ENCODE results near the gene PTPN20.
"Not testable (repeated sequence)": the region's sequence is repeated elsewhere in the genome, so short reads cannot be mapped to it uniquely, and the experiment has no call there.

The PTPN20 gene

GRCh38 chr10:46906359-46906758 lies 4.9 kb upstream of the PTPN20 start:
- H3K4me1 ChIP-seq (ENCODE audit: control insufficient read depth, insufficient read depth, low read length); H3K27ac ChIP-seq (ENCODE audit: insufficient read depth, low read depth, low read length, poor library complexity, severe bottlenecking); H3K36me3 ChIP-seq (ENCODE audit: control insufficient read depth, insufficient read depth, low read length); H3K4me3 ChIP-seq (ENCODE audit: insufficient read depth, low read depth, low read length); H3K9me3 ChIP-seq (ENCODE audit: control insufficient read depth, low read length); H3K27me3 ChIP-seq (ENCODE audit: control insufficient read depth, insufficient read depth, low read length, poor library complexity, severe bottlenecking): not testable (repeated sequence)
- WGBS, 2 experiments, result 94 to 100% methylated on average over 4 to 7 of the region's 7 CpGs

- not testable (repeated sequence) for H3K4me3 ChIP-seq (ENCODE audit: insufficient read depth, low read depth, low read length); H3K9me3 ChIP-seq (ENCODE audit: control insufficient read depth, low read length); H3K4me1 ChIP-seq (ENCODE audit: control insufficient read depth, insufficient read depth, low read length); H3K36me3 ChIP-seq (ENCODE audit: control insufficient read depth, insufficient read depth, low read length); H3K27ac ChIP-seq (ENCODE audit: insufficient read depth, low read depth, low read length, poor library complexity, severe bottlenecking); H3K27me3 ChIP-seq (ENCODE audit: control insufficient read depth, insufficient read depth, low read length, poor library complexity, severe bottlenecking)
- WGBS, 2 experiments, result no CpG with 5 or more reads among the region's 10 CpGs
Measured at GRCh38 chr10:46907185-46908117, 3.8 kb upstream of the PTPN20 start.

GRCh38 chr10:46922498-46922897 lies 11.3 kb downstream of the PTPN20 start:
- H3K9me3 ChIP-seq (ENCODE audit: control insufficient read depth, low read length); H3K27me3 ChIP-seq (ENCODE audit: control insufficient read depth, insufficient read depth, low read length, poor library complexity, severe bottlenecking); H3K4me1 ChIP-seq (ENCODE audit: control insufficient read depth, insufficient read depth, low read length); H3K4me3 ChIP-seq (ENCODE audit: insufficient read depth, low read depth, low read length); H3K27ac ChIP-seq (ENCODE audit: insufficient read depth, low read depth, low read length, poor library complexity, severe bottlenecking); H3K36me3 ChIP-seq (ENCODE audit: control insufficient read depth, insufficient read depth, low read length): not testable (repeated sequence)
- WGBS, 2 experiments, result 67 to 93% methylated on average over 1 of the region's 2 CpGs

GRCh38 chr10:46925156-46925555 lies 13.9 kb downstream of the PTPN20 start:
- H3K27ac ChIP-seq (ENCODE audit: insufficient read depth, low read depth, low read length, poor library complexity, severe bottlenecking); H3K4me1 ChIP-seq (ENCODE audit: control insufficient read depth, insufficient read depth, low read length); H3K27me3 ChIP-seq (ENCODE audit: control insufficient read depth, insufficient read depth, low read length, poor library complexity, severe bottlenecking); H3K36me3 ChIP-seq (ENCODE audit: control insufficient read depth, insufficient read depth, low read length); H3K4me3 ChIP-seq (ENCODE audit: insufficient read depth, low read depth, low read length); H3K9me3 ChIP-seq (ENCODE audit: control insufficient read depth, low read length): not testable (repeated sequence)
- WGBS, 2 experiments, result no CpG with 5 or more reads among the region's 2 CpGs

- not testable (repeated sequence) for H3K27ac ChIP-seq (ENCODE audit: insufficient read depth, low read depth, low read length, poor library complexity, severe bottlenecking); H3K36me3 ChIP-seq (ENCODE audit: control insufficient read depth, insufficient read depth, low read length); H3K4me1 ChIP-seq (ENCODE audit: control insufficient read depth, insufficient read depth, low read length); H3K4me3 ChIP-seq (ENCODE audit: insufficient read depth, low read depth, low read length); H3K9me3 ChIP-seq (ENCODE audit: control insufficient read depth, low read length); H3K27me3 ChIP-seq (ENCODE audit: control insufficient read depth, insufficient read depth, low read length, poor library complexity, severe bottlenecking)
- WGBS, 2 experiments, result 24 to 37% methylated on average over 2 of the region's 2 CpGs
Measured at GRCh38 chr10:46925853-46926252, 14.6 kb downstream of the PTPN20 start.

- not testable (repeated sequence) for H3K36me3 ChIP-seq (ENCODE audit: control insufficient read depth, insufficient read depth, low read length); H3K27me3 ChIP-seq (ENCODE audit: control insufficient read depth, insufficient read depth, low read length, poor library complexity, severe bottlenecking); H3K4me1 ChIP-seq (ENCODE audit: control insufficient read depth, insufficient read depth, low read length); H3K9me3 ChIP-seq (ENCODE audit: control insufficient read depth, low read length); H3K27ac ChIP-seq (ENCODE audit: insufficient read depth, low read depth, low read length, poor library complexity, severe bottlenecking); H3K4me3 ChIP-seq (ENCODE audit: insufficient read depth, low read depth, low read length)
Measured at GRCh38 chr10:46928810-46929209, 17.6 kb downstream of the PTPN20 start.

GRCh38 chr10:46932383-46932782 lies 21.2 kb downstream of the PTPN20 start:
- not testable (repeated sequence) for H3K9me3 ChIP-seq (ENCODE audit: control insufficient read depth, low read length); H3K4me1 ChIP-seq (ENCODE audit: control insufficient read depth, insufficient read depth, low read length); H3K27me3 ChIP-seq (ENCODE audit: control insufficient read depth, insufficient read depth, low read length, poor library complexity, severe bottlenecking); H3K27ac ChIP-seq (ENCODE audit: insufficient read depth, low read depth, low read length, poor library complexity, severe bottlenecking); H3K4me3 ChIP-seq (ENCODE audit: insufficient read depth, low read depth, low read length); H3K36me3 ChIP-seq (ENCODE audit: control insufficient read depth, insufficient read depth, low read length)
- WGBS, 2 experiments, result no CpG with 5 or more reads among the region's 1 CpG

- H3K4me1 ChIP-seq (ENCODE audit: control insufficient read depth, insufficient read depth, low read length); H3K9me3 ChIP-seq (ENCODE audit: control insufficient read depth, low read length); H3K27ac ChIP-seq (ENCODE audit: insufficient read depth, low read depth, low read length, poor library complexity, severe bottlenecking); H3K36me3 ChIP-seq (ENCODE audit: control insufficient read depth, insufficient read depth, low read length); H3K4me3 ChIP-seq (ENCODE audit: insufficient read depth, low read depth, low read length); H3K27me3 ChIP-seq (ENCODE audit: control insufficient read depth, insufficient read depth, low read length, poor library complexity, severe bottlenecking): not testable (repeated sequence)
- WGBS, 2 experiments, result no CpG with 5 or more reads among the region's 1 CpG
Measured at GRCh38 chr10:46941091-46941490, 29.9 kb downstream of the PTPN20 start.

- H3K36me3 ChIP-seq (ENCODE audit: control insufficient read depth, insufficient read depth, low read length), result not testable (repeated sequence)
- WGBS, 2 experiments, result 61 to 71% methylated on average over 3 to 4 of the region's 5 CpGs
Measured at GRCh38 chr10:46948687-46949518, 37.7 kb downstream of the PTPN20 start.

GRCh38 chr10:46952540-46952939 lies 41.3 kb downstream of the PTPN20 start:
- WGBS, 2 experiments, result 95 to 100% methylated on average over 2 of the region's 4 CpGs
- H3K9me3 ChIP-seq (ENCODE audit: control insufficient read depth, low read length); H3K27me3 ChIP-seq (ENCODE audit: control insufficient read depth, insufficient read depth, low read length, poor library complexity, severe bottlenecking); H3K27ac ChIP-seq (ENCODE audit: insufficient read depth, low read depth, low read length, poor library complexity, severe bottlenecking); H3K4me1 ChIP-seq (ENCODE audit: control insufficient read depth, insufficient read depth, low read length); H3K4me3 ChIP-seq (ENCODE audit: insufficient read depth, low read depth, low read length); H3K36me3 ChIP-seq (ENCODE audit: control insufficient read depth, insufficient read depth, low read length): not testable (repeated sequence)

More at GRCh38 chr10:46948687-46949518, 37.7 kb downstream of the PTPN20 start:
- not testable (repeated sequence) for H3K4me1 ChIP-seq (ENCODE audit: control insufficient read depth, insufficient read depth, low read length); H3K27ac ChIP-seq (ENCODE audit: insufficient read depth, low read depth, low read length, poor library complexity, severe bottlenecking); H3K27me3 ChIP-seq (ENCODE audit: control insufficient read depth, insufficient read depth, low read length, poor library complexity, severe bottlenecking); H3K9me3 ChIP-seq (ENCODE audit: control insufficient read depth, low read length); H3K4me3 ChIP-seq (ENCODE audit: insufficient read depth, low read depth, low read length)
